SH-SY5Y (cell line): ENCODE results near the gene ZNF22.

Source experiments
- GATA2 ChIP-seq: IDR thresholded peaks from 2 replicates; pipeline ENCODE4 v1.6.1; 2011; ENCODE audit warnings: mild to moderate bottlenecking, low read depth, low read length
- GATA3 ChIP-seq: IDR thresholded peaks from 2 replicates; pipeline ENCODE4 v1.6.1; 2011; ENCODE audit warnings: low read depth, mild to moderate bottlenecking, low read length, moderate library complexity

DNA sequence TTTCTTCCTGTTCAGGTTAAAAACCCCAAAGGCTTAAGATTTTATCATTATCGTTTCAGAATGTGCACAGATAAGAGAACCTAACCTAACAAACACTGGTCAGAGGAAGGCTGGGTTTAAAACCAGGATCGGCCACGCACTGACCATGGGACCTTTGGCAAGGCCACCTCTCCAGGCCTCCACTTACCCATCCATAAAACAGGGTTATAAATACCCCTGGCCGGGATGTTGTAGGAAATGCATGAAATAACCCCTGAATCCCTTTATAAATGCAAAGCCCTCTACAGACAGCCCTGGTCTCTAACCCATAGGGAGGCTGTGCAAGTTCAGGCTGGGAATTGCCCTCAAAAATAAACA is 22.5 kb upstream of the ZNF22 start:
- TF ChIP-seq GATA2 (peak; percentile 62; the same call in 1 of the 2 replicates), GATA3 (no peak)
